DMS153 treated with DMSO at 0.1 percent for 48 hours (cell line): ENCODE data around the gene DDX41.
"Not testable (repeated sequence)": the region's sequence is repeated elsewhere in the genome, so short reads cannot be mapped to it uniquely, and the experiment has no call there.

Source experiments
- DNase-seq: peaks from one replicate; lab custom pipeline; 2025; ENCODE audit not compliant: unreplicated experiment; lab: John Stamatoyannopoulos, UW

DDX41 gene

DNA sequence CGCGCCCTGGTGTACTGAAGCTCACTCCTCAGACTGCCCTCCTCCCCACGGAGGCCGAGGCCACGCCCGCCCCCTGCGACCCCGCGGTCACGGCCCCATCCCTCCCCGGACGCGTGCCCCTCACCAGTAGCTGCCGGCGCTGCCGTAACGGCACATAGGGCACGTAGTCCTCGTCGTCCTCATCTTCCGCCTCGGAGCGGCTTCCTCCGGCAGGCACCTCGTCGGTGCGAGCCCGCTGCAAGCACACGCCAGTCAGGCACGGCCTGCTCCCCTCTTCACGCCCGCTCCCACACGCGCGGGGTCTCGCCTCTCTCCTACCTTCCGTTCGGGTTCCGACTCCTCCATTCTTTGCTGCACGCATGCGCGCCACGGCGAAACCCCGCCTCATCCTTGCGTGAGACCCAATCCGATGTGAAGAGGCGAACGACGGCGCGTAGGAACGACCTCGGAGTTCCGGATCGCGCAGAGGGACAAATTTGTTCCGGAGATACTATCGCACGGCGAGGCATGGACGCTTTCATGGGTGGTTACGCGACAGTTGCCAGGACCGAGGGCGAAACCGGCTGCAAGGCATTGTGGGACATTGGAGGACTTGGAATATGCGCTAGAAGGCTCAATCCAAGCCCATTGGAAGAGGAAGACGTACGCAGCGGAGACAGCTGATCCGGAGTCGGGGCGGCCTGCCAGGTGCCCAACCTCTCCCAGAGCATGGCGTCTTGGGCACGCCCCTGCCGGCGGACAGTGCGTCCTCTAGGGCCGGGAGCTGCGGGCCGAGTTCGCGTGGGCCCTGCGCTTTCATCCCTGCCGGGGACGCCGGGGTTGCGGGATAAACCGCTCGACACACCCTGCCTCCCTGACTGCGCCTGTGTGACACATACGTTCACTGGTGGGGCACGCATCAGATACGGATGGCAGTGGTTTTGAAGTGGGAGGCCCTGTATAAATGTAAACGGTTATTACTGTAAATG, at the start of gene DDX41:
DDX41 (minus strand) TSS at position 361 of the 968 bp plus-strand sequence; CDS start at position 345, 16 bp downstream.
- peak; percentile 44 for DNase-seq

- DNase-seq = no peak
These were observed 48.3 kb upstream of the DDX41 start for GRCh38 chr5:177565046-177565445.

DNA sequence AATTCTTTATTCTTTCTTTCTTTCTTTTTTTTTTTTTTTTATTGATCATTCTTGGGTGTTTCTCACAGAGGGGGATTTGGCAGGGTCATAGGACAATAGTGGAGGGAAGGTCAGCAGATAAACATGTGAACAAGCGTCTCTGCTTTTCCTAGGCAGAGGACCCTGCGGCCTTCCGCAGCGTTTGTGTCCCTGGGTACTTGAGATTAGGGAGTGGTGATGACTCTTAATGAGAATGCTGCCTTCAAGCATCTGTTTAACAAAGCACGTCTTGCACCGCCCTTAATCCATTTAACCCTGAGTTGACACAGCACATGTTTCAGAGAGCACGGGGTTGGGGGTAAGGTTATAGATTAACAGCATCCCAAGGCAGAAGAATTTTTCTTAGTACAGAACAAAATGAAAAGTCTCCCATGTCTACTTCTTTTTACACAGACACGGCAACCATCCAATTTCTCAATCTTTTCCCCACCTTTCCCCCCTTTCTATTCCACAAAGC, 42.7 kb upstream of the DDX41 start:
- not testable (repeated sequence) for DNase-seq

DNA sequence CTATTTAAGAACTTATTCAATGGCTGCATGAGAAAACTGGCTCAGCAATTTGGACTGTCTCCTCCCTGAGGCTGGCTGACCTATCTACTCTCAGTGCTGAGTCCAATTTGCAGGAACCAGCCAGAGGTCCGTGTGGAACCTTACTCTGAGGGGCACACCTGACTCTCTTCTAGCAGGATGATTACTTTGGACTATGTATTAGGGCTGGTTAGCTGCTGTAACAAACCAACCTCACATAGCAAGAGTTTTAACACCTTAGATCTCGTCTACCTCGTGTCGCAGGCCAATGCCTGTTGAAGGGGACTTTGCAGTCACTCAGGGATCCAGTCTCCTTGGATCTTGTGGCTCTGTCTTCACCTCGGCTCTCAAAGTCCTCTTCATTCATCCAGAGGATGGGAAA, 41.0 kb upstream of the DDX41 start:
- DNase-seq = no peak

GRCh38 chr5:177557041-177557647, 40.4 kb upstream of the DDX41 start:
- DNase-seq = no peak

GRCh38 chr5:177555665-177556064, 38.9 kb upstream of the DDX41 start:
- no peak for DNase-seq

DNA sequence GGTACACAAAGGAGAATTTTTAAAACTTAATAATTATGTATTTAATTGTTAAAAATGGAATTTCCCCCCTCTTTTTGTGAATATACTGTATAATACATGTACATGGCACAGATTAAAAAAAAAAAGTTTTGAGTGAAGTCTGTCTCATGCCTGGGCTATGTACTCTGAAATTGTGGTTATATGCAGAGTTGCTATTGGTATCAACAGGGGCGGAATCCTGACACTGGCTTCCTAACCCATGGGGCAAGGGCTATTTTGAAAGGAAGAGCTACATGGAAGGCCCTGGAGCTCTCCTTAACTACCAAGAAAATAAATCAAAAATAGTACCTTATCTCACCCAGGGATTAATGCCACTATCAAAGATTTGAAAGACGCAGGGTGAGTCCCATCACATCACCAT, 38.5 kb upstream of the DDX41 start:
- DNase-seq = no peak

DNA sequence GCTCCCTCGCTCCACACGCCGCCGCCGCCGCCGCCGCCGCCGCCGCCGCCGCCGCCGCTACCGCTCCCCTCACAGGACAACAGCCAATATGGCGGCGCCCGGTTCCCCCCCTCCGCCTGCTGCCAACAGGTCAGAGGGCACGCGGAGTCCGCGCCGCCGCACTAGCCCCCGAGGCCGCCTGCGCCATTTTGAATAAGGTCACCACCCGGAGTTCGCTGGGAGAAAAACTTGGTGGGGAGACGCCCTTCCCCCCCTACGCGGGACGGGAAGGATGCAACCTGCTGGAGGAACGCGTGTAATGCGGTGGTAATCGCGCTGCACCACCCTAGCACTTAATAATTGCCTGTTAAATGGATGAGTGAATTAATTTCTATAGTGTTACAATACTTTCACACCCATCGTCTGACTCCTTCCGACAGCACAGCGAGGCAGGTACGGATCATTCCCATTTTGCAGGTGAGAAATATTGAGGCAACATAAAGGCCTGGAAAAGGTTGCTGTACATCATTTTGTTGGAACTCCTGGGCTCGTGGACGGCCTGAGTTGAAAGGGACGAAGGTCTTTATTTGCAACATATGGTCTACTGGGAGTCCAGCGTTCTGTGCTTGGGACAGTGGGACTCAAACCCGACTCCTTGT, 37.8 kb upstream of the DDX41 start, which contains the start of gene FAM193B:
FAM193B (minus strand) TSS at position 90 of the 638 bp plus-strand sequence. CDS start 105 bp downstream, outside the sequence.
- DNase-seq = peak; percentile 48

- no peak for DNase-seq
These were observed 37.1 kb upstream of the DDX41 start for GRCh38 chr5:177553671-177554429.

DNA sequence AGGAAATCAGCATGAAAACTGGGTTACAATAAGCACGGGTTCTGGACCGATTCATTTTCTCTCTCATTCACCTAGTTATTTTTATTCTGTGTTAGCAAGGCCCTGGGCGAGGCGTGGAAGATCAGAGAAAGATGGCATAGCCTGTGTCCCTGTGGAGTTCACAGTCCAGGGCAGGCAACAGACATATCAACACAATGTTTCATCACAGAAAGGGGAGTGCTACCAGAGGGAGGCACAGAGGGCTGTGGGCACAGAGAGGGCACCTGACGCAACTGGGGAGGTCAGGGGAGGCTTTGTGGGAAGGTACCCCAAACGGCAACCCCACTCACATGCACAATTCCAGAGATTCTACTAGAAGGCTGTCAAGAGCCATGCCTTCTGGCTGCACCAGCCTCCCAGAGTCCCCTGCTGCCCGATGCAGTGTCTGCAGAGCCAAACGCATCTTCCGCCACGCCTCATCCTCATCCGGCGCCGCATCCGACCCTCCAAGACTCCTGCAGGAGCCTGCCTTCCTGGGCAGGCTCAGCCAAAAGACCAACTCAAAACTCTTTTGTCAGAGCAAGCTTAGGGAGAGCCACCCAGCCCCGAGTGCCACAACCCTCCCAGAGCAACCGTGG, 36.2 kb upstream of the DDX41 start:
- DNase-seq = no peak

- DNase-seq = no peak
These were observed 33.4 kb upstream of the DDX41 start for GRCh38 chr5:177550122-177550521.

DNA sequence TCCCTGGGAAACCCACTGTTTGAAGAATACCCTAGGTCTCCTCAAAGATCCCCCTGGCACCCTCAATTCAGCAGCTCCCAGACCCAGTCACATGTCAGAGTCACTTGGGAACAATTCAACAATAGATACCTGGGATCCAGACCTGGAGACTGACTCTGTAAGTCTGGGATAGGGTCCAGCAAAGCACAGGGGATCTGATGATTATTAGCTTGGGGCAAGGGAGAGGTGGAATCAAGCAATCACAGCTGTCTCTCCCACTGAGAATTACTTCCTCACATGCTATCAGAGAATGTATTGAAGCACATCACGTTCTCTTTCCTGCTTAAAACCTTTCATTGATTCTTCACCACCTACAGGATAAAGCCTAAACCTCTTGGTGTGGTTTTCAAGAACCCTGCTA, 31.7 kb upstream of the DDX41 start:
- DNase-seq = no peak

DNA sequence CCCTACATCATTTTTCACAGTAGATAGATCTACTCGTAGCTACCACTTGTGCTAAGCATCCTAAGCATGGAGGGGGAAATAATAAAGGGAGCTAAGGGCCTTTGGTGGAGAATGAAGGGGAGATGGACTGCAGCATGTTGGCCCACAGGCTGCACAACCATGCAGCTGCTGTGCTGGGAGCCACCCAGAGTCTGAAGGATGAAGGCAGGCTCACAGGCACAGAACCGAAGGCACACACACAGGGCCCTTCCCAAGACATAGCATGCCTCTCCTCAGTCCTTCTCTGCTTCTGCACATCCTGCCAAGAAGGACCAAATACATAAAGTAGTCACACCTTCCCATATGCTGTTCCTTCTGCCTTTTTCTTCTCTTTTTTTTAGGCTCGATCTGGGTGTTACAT, 31.0 kb upstream of the DDX41 start:
- DNase-seq = no peak

GRCh38 chr5:177546258-177546741, 29.5 kb upstream of the DDX41 start:
- DNase-seq = no peak

GRCh38 chr5:177545487-177546257, 28.9 kb upstream of the DDX41 start:
- DNase-seq = no peak

- no peak for DNase-seq
These were observed 26.2 kb upstream of the DDX41 start for GRCh38 chr5:177542816-177543465.

DNA sequence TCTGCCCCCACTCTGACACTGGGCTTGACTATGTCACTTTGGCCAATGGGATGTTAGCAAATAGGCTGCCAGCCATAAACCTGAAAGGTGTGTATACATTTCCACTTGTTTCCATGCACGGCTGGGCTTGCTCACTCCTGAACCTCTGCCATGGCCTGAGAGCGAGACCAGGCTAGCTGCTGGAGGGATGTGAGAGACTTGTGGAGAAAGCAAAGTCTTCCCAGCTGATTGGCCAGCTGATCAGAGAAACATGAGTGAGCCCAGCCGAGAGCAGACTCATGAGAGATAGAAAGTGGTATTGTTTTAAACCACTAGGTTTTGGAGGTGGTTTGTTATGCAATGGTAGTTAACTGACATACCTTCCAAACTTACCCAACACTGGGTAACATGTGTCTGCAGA, 23.7 kb upstream of the DDX41 start:
- no peak for DNase-seq

DNA sequence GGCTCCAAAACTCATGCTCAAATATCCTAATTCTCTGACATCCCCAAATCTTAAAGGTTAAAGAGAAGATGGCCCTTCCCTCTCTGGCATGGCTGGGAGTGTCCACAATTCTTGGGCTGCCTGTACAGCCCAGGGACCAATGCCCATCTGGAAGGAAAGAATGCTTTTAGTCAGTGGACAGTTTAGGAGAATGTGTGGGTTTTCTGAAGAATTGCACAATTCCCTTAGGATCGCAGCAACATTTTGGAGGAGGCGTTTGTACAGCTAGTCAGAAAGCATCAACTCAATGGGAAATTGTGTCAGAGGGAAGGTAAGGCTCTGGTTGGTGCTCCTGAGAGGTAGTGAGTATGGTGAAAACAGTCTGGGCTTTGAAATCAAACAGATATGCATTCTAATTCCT, 22.6 kb upstream of the DDX41 start:
- no peak for DNase-seq

DNA sequence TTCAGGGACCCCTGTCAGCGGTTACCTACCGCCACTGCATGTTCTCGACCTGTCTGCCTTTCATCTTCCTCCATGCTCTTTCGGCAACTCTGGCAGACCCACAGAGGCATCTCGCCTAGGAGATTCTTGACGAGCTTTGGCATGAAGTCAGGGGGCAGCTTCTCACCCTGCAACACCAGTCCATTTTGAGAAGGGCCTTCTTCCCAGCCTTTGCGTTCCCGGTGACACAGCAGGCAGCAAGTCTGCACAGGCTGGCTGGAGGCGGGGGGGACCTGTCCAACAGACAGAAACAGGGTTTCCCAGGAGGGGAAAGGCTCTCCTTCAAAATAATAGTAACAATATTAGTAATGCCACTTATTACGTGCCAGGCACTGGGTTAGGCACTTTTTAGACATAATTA, 22.1 kb upstream of the DDX41 start:
- no peak for DNase-seq
